Mucosa of descending colon (tissue), 3 donors: ENCODE measurements around the gene SFXN5. TPM values are rescaled to one million over a fixed set of nuclear protein-coding genes. Genes with fewer than 3 reads are reported as not detected.

Experiments used
- ATAC-seq: fragments of 200-7000 bp; cut with Tn5 transposase; one replicate; pipeline ENCODE4 v1.9.1; 2020; ENCODE audit warnings: mild to moderate bottlenecking, moderate library complexity
- DNase-seq, 3 donors: peaks; one replicate each; pipeline ENCODE4 v3.0.0-alpha.2; 2020
- H3K36me3 ChIP-seq: fragments of 200-600 bp; one replicate; pipeline ENCODE4 v1.8.0; 2021; ENCODE audit warnings: low read depth, mild to moderate bottlenecking
- H3K4me1 ChIP-seq: fragments of 200-600 bp; one replicate; pipeline ENCODE4 v1.8.0; 2021; ENCODE audit warnings: low read depth, mild to moderate bottlenecking
- H3K4me3 ChIP-seq: fragments of 200-600 bp; one replicate; pipeline ENCODE4 v1.8.0; 2021; ENCODE audit warnings: mild to moderate bottlenecking
- H3K9me3 ChIP-seq: fragments of 200-600 bp; one replicate; pipeline ENCODE4 v1.8.0; 2021; ENCODE audit warnings: mild to moderate bottlenecking
- intact Hi-C, 2 donors: fragments of 100-400 bp; cut with DNase I in 1 of 2; cut with micrococcal nuclease in 1 of 2; formaldehyde crosslinking; loops; one replicate each; pipeline versions ENCODE4 v1.11.0 to v1.11.1; 2022; cut with DNase I, micrococcal nuclease
- total RNA-seq, 3 donors: library from RNA; stranded (reverse); fragmentation: NEBNext Ultra II Directional in 2 of 3; extraction: Animal tissue kit (Norgen Biotek cat#: 25700) in 2 of 3; gene quantifications; one replicate each; pipeline versions ENCODE4 v1.2.1 to v1.2.4, GENCODE V29; 2021 to 2023
- TF ChIP-seq, protein P1 (sequence below): fragments of 200-600 bp; IDR thresholded peaks from one replicate; pipeline ENCODE4 v1.8.0; 2022; ENCODE audit warnings: antibody characterized with exemption, mild to moderate bottlenecking
- donor health status: DM: no; HTN: no; CAD: no; lungs with moderate emphysema.
- donor health status: DM: no; HTN: no; CAD: no.
- donor health status: DM: no; HTN: yes; CAD: no.

Gene SFXN5
- total RNA-seq, 3 donors from 2014 or later: 22.2 to 30.9 (median 27.5) TPM

DNA sequence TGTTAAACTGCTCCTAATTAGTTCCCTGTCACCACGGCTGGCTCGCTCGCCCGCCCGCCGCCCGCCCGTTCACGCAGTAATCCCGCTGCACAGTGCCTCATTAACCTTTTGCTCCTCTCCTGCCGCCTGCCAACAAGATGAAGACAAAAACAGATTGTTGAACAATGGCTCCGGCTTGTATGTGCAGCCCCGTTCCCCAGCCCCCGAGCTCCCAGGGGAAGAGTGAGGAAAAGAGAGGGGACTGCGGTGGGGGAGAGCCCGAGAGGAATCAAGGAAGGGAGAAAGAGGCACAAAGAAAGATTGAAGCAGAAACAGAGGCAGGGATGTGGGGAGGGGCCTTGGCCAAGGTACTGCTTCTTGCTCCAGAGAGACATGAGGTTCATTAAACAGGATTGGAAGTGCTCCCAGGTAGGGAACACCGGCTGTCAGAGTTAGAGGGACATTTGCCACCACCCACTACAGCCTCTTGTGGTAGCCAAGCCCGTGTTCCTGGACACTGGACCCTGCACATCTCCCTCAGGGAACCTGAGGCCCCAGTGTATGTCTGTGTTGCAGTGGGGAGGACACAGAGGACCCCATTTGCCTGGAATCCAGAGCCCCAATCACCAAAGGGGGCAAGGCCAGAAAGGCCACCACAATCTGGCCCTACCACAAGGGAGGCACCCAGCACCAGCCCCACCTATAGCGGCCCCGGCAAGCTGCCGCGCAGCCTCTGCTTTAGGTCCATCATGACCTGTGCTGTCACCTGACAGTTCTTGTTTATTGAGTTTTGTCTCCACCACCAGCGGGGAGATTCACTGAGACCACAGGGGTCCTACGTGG lies 116.1 kb downstream of the SFXN5 start:
- intact Hi-C loops: no loop called here
- ATAC-seq: no peak
- TF ChIP-seq, protein P1, sequence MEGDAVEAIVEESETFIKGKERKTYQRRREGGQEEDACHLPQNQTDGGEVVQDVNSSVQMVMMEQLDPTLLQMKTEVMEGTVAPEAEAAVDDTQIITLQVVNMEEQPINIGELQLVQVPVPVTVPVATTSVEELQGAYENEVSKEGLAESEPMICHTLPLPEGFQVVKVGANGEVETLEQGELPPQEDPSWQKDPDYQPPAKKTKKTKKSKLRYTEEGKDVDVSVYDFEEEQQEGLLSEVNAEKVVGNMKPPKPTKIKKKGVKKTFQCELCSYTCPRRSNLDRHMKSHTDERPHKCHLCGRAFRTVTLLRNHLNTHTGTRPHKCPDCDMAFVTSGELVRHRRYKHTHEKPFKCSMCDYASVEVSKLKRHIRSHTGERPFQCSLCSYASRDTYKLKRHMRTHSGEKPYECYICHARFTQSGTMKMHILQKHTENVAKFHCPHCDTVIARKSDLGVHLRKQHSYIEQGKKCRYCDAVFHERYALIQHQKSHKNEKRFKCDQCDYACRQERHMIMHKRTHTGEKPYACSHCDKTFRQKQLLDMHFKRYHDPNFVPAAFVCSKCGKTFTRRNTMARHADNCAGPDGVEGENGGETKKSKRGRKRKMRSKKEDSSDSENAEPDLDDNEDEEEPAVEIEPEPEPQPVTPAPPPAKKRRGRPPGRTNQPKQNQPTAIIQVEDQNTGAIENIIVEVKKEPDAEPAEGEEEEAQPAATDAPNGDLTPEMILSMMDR: no peak

DNA sequence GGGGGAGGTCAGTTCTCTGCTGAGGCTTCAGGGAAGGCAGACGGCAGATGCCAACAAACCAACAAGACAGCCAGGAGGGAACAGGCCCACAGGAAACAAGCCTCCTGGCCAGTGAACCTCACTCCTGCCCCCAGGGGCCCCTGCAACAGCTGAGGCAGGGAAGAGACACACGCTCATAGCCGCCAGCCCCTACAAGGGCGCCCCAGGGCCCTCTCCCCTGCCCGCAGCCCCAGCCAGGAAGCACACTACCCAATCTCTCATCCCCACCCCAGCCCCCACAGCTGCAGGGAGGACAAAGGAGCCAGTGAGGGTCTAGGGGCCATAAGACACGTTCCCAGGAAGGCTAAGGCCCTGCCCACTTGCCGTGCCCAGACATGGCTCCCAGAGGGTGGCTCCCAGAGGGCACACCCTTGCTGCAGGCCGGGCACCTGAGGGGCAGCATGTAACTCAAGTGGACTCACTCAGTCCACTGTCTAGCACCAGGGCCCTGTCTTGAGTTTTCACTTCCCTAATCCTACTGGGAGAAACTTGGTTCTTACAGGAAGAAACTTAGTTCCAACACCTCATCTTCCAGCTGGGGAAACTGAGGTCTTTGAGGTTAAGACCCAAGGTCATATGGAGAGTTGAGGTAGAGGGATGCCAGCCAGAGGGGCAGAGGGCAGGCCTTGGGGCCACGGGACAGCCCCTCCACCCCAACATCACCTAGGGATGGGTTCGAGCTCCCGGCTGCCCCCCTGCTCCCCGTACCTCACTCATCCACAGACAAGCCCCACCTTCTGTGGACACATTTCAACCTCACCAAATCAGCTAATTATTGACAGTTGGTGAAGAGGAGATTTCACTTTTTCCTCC lies 116.9 kb downstream of the SFXN5 start:
- no peaks in the 10 kb centered on the region for H3K9me3 ChIP-seq
- intact Hi-C loops: no loop called here
- no peak overlapping the region for H3K4me3 ChIP-seq
- ATAC-seq (no peak), DNase-seq (peak in 2 of 3 donors; percentile 2 to 34)
- no peaks in the 10 kb centered on the region for H3K4me1 ChIP-seq
- TF ChIP-seq, protein P1: no peak
- H3K36me3 ChIP-seq: no peaks in the 10 kb centered on the region

More for the DNA sequence above, 116.1 kb downstream of the SFXN5 start:
- H3K9me3 ChIP-seq: no peaks in the 10 kb centered on the region
- H3K4me3 ChIP-seq: no peak overlapping the region
- peak in 1 of 3 donors; percentile 18 for DNase-seq
- no peaks in the 10 kb centered on the region for H3K4me1 ChIP-seq
- H3K36me3 ChIP-seq: no peaks in the 10 kb centered on the region

DNA sequence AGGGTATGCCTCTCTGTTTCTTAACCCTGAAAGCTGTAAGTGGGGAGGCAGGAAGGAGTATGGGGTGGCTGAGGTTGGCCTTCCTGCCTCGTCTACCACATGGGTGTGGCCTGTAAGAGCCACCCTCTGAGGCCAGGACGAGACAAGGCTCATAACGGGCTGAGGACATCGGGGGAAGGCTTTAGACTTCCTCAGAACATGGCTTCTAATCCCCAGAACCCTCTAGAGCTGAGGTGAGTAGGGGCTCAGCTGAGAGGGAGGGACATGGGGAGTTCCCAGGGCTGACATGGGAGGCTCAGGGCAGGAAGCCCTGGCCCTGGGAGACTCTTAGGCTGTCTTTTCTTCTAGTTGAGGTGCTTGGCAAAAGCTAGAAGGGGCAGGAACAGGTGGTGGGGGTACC lies 117.5 kb downstream of the SFXN5 start:
- Histone ChIP-seq H3K4me3 (no peak overlapping the region), H3K36me3 (no peaks in the 10 kb centered on the region), H3K4me1 (no peaks in the 10 kb centered on the region), H3K9me3 (no peaks in the 10 kb centered on the region)
- DNase-seq (peak in 2 of 3 donors; percentile 15 to 28), ATAC-seq (peak; percentile 22)
- TF ChIP-seq, protein P1: no peak
- intact Hi-C loops: no loop called here

DNA sequence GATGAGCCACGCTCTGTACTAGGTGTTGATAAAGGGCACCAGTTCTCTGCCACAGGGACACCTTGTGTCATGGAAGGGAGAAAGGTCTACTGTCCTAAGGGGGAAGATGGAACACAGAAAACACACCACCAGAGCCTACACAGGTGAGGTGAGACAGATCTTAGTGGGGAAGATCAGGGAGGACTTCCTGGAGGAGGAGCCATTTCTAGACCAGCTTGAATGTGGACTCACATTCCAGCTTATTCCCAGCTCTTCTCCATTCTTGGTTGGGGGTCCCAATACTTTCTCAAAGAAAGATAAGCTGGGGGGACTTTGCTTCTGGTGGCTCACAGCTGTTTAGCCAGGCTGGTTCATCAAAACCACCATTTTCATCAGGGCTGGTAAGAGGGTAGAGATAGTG lies 118.0 kb downstream of the SFXN5 start:
- intact Hi-C loops: no loop called here
- Histone ChIP-seq H3K36me3 (no peaks in the 10 kb centered on the region), H3K4me3 (no peak overlapping the region), H3K4me1 (no peaks in the 10 kb centered on the region), H3K9me3 (no peaks in the 10 kb centered on the region)
- TF ChIP-seq, protein P1: no peak
- no peak for ATAC-seq
- DNase-seq: no peak

DNA sequence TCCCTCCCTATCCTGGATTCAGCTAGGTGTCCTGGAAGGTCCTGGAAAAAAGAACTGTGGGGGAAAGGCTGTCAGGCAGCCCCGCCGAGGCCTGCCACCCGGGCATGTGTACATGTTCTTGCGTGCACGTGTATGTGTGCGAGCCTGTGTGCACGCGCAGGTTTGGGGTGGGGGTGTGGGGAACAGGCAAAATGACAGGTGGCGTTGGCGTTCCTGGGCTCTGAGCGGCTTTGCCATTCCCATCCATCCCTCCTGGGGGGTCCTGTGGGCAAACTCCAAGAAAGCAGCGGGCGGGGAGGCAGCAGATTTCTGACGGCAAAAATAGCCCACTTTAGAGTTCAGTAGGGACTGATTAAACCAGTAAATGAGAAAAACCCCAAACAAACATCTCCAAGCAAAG lies 118.6 kb downstream of the SFXN5 start:
- Histone ChIP-seq H3K4me1 (no peaks in the 10 kb centered on the region), H3K9me3 (no peaks in the 10 kb centered on the region), H3K4me3 (no peak overlapping the region), H3K36me3 (no peaks in the 10 kb centered on the region)
- TF ChIP-seq, protein P1: no peak
- ATAC-seq (no peak), DNase-seq (peak in 1 of 3 donors; percentile 36)
- intact Hi-C loops: no loop called here
